Measurements from ENCODE around the gene SLIT1.

Gene SLIT1

DNA sequence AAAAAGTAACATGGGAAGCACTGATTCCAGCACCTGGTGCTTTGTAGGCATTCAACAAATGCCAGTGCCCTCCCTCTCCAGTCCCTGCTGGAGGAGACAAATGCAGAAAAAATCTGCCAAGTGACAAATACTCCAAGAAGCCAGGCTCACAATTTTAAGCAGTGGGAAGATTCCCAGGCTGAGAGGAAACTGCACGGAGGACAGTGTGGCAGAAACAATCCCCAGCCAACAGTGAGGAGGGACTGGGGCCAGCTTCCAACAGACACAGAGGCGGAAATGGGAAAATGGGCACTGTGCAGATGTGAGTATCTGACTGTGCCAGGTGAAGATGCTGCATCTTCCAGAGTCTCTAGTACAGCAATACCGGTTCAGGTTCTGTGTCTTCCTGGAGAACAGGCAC is 106.3 kb downstream of the SLIT1 start:
- no peak for DNase-seq (ENCODE audit: low read depth)

DNA sequence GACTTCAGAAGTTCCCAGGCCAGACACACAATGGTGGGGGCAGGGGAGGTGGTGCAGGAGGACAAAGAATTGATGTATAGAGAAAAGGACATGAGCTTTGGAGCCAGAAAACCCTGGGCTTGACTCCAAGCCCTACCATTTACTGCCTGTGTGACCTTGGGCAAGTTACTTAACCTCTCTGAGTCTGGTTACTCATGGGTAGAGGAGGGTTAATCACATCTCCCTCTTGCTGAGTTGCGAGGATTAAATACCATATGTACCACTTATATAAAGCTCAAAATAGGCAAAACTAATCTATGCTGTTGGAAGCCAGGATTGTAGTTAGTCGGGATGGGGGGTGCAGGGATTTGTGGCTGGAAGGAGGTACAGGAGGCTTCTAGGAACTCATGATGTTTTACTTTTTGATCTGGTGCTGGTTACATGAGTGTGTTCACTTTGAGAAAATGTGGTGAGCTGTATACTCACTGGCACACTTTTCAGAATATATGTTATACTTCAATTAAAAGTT is 106.8 kb downstream of the SLIT1 start:
- DNase-seq (ENCODE audit: low read depth) = no peak

GRCh38 chr10:97078261-97078937 is 107.4 kb downstream of the SLIT1 start:
- no peak for DNase-seq (ENCODE audit: low read depth)

- no peak for DNase-seq (ENCODE audit: low read depth)
These were observed 109.0 kb downstream of the SLIT1 start for GRCh38 chr10:97076781-97077180.

GRCh38 chr10:97075961-97076525 is 109.7 kb downstream of the SLIT1 start:
- DNase-seq (ENCODE audit: low read depth) = no peak

- no peak for DNase-seq (ENCODE audit: low read depth)
These were observed 110.3 kb downstream of the SLIT1 start for GRCh38 chr10:97075421-97075820.

DNA sequence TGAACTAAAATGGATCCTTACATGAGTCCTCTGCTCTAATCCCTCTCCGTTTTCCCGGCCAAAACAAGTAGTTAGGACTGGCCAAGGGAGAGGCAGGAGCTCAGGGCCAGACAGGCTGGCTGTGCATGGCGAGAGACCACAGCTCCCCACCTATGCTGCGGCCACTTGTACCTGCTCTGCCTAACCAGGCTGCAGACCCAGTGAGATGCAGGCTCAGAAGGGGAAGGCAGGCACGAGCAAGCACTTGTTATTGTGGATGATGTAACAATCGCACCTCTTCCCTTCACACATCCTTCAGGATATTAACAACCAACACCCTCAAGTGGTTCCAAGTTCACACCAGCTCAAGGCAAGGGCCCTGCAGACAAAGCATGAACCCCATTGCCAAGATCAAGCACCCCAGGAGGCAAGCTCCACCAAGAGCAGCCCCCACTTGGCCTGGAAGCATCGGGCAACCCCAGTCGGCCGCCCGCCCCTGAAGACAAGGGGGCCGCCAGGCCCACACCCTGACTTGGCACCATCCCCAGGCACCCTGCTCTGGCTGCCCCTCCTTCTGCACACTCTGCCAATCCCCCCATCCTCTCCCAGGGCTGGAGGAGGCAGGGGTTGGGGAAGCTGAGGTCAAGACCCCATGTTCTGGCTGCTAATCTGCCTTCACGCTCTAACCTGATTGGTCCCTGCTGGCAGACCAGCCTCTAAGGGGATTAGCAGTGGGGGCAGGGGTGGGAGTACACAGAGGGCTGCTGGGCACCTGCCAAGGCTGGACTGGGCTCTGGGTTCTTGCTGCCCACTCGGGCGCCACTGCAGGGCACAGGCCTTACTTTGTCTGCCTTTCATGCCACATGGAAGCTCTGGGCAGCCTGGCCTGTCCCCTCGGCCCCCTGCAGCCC is 111.3 kb downstream of the SLIT1 start:
- no peak for DNase-seq (ENCODE audit: low read depth)

DNA sequence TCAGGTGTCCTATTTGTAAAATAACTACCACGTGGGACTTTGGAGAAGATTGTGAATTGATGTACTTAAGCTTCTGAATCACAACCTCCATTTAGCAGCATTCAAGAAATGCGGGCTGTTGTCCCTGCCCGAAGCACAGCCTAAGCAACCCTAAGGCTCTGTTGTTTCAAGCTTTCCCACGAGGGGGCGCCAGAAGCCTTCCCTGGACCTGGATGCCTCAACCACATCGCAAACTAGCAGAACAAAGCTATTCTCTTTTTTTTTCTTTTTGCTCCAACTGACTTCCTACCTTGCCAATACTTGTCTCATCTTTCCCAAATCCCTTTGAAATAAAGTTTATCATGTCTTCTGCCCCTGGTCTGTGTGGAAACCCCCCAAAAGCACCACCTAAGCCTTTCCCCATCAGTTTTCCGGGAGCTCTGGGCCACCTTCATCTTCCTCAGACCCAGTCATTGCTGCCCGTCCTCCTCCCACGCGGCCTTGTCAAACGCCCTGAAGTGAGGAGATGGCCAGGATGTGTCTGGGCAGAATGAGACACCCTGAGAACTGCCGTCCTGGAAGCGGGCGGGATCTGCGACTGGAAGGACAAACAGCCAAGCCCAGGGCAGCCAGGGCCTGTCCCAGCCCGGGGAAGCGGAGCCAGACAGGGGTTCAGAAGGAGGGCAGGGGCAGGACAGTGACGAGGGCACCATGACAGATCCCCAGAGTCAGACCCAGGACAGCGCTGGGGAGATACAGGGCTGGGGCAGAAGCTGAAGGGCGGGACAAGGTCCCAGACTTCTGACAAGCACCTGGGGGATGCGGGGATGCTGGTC is 112.7 kb downstream of the SLIT1 start:
- peak; percentile 66 for DNase-seq (ENCODE audit: low read depth)

- DNase-seq (ENCODE audit: low read depth) = no peak
These were observed 114.3 kb downstream of the SLIT1 start for GRCh38 chr10:97071496-97071895.

DNA sequence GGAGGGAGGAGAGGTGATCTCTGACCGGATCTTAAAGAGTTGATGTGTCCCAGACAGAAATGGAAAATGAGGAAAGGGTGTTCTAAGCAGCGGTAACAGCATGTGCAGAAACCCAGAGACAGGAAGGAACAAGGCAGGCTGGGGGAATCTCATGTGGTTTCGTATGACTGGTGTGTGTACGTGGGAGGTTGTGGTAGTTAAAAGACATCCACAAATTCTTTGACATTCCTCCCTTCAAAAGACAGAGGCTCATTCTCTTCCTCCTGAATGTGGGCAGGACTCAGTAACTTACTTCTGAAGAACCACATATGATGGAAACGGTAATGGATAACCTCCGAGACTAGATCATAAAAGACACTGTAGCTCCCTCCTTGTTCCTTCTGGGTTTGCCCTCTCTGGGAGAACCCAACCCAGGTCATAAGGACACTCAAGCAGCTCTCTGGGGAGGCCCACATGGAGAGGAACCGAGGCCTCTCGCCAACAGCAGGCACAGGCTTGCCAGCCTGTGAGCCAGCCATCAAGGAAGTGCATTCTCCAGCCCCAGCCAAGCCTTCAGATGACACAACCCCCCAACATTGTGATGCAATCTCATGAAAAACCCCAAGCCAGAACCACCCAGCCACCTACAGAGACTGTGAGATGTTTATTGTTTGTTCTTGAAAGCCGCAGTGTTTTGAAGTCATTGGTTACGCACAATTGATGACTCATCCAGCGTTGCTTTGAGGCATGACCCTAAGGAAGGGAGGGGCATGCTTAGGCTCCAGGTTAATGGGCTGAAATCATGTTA is 116.0 kb downstream of the SLIT1 start:
- no peak for DNase-seq (ENCODE audit: low read depth)

DNA sequence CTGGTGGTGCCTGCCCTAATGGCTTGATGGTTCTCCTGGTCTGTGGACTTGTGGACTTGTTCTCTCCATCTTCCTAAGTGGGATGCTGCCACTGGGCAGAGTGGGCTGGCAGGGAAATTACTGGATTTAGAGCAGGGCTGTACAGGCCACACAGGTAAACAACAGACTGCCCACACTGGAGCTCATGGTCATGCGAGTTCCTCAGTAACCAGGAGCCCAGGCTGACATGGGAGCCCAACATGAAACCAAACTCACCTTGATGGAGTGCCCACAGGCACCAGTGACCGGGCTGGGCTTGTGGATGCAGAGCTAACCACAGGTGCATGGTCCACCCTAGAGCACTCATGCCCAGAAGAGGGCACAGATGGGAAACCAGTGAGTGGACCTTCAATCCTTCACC is 116.7 kb downstream of the SLIT1 start:
- no peak for DNase-seq (ENCODE audit: low read depth)

DNA sequence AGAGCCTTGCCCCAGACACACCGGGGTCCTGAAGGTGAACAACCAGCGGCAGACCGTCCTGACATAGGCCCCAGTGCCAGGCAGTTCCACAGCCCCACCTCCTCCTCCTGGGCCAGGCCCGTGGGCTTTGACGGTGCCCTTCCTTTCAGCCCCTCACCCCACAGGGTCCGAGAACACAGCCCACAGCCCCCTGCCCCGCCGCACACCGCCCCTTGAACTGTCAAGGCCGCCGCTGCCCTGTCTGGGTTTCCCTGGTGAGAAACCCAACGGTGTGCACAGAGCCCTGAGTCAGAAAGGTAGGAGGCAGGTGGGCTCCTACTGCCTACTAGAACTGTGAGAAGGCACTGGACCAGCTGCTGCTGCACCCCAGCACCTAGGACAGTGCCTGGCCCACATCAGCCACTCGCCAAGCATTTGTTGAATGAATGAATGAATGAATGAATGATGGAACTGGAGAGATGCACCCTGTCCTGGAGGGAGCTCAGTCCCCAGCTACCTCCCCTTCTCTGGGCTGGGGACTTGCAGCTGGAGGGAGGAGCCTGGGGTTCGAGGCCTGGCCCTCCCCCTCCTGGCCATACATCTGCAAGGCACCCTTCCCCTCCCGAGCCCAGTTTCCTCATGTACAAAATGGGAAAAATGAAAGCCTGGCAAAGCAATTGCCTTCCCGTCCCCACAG is 117.9 kb downstream of the SLIT1 start:
- no peak for DNase-seq (ENCODE audit: low read depth)

- DNase-seq (ENCODE audit: low read depth) = no peak
These were observed 118.7 kb downstream of the SLIT1 start for GRCh38 chr10:97066877-97067555.

GRCh38 chr10:97065686-97066660 is 119.8 kb downstream of the SLIT1 start:
- no peak for DNase-seq (ENCODE audit: low read depth)

GRCh38 chr10:97065128-97065527 is 120.6 kb downstream of the SLIT1 start:
- no peak for DNase-seq (ENCODE audit: low read depth)

DNA sequence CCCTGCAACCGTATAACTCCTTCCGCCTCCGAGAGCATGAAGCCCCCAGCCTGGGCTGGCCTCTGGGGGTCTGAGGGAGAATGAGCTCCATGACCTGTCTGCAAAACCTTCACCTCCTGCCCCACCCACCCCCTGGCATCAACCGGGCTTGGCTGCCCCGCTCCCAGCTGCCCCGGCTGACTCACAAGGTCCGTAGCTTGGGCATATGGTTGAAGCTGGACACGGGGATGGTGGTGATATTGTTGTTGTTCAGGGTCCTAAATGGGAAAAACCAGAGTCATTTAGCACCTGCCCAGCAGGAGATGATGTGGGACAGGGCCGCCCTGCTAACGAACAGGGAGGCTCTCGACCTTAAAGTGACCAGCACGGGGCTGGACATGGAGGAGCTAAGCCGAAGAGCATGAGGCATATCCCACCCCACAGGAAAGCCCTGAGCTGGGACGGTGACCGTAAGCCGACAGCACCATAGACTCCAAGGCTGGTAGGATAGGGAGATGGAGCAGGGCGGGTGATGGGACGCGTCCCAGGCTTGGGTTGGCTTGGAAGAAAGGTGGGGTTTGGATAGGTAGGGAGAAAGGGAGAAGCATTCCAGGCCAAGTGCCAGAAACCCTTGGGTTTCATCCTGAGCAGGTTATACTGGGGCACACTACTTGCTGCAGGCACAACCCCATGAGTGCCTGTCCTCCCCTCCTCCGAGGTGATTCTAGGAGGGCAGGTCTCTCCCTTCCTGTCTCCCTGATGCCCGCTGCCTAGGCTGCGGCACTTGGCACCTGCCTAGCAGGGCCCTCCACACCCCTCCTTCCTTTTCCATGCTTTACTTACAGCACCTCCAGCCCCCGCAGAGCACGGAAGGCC is 121.5 kb downstream of the SLIT1 start:
- DNase-seq (ENCODE audit: low read depth) = no peak

- DNase-seq (ENCODE audit: low read depth) = no peak
These were observed 122.3 kb downstream of the SLIT1 start for GRCh38 chr10:97063271-97063982.
